ENCODE measurements around the gene RPP21.
A peak's percentile ranks its signal among the peaks of the same experiment; 100 is the strongest.
"Not testable (repeated sequence)": the region's sequence is repeated elsewhere in the genome, so short reads cannot be mapped to it uniquely, and the experiment has no call there.

Gene RPP21

GRCh38 chr6:30363459-30363858 lies 18.5 kb downstream of the RPP21 start:
- Histone ChIP-seq H3K4me3 (ENCODE audit: low read depth, low read length, poor library complexity, severe bottlenecking) (no peak overlapping the region), H3K4me2 (ENCODE audit: low read length) (no peak overlapping the region), H3K4me1 (ENCODE audit: insufficient read depth, low read length, severe bottlenecking) (no peaks in the 10 kb centered on the region), H3K9me2 (ENCODE audit: low read depth, low read length) (no peaks in the 10 kb centered on the region), H3K36me3 (ENCODE audit: insufficient read depth, low read length) (no peaks in the 10 kb centered on the region), H3K27me3 (ENCODE audit: insufficient read depth, low read length) (no peaks in the 10 kb centered on the region; the same call in 1 of the 2 replicates), H3K9ac (ENCODE audit: low read length) (no peak overlapping the region), H4K20me1 (ENCODE audit: insufficient read depth, low read length) (no peaks in the 10 kb centered on the region), H3F3A (ENCODE audit: insufficient read depth, low read length) (no peaks in the 10 kb centered on the region), H3K9me3 (ENCODE audit: low read length) (no peaks in the 10 kb centered on the region), H2AFZ (ENCODE audit: low read length) (no peak overlapping the region), H3K27ac (ENCODE audit: low read depth, low read length, poor library complexity, severe bottlenecking) (no peak overlapping the region), H3K79me2 (ENCODE audit: insufficient read depth, low read length) (no peaks in the 10 kb centered on the region)
- TF ChIP-seq CTCF (IDR thresholded peaks at IDR 0.05; ENCODE audit: low read length) (no peak), EZH2 (IDR thresholded peaks at IDR 0.05; ENCODE audit: borderline replicate concordance, low read length) (no peak)

GRCh38 chr6:30364591-30364990 lies 19.6 kb downstream of the RPP21 start:
- no peaks in the 10 kb centered on the region for H3K79me2 ChIP-seq (ENCODE audit: insufficient read depth, low read length)
- H3K4me2 ChIP-seq (ENCODE audit: low read length) = no peak overlapping the region
- no peaks in the 10 kb centered on the region; the same call in 1 of the 2 replicates for H3K27me3 ChIP-seq (ENCODE audit: insufficient read depth, low read length)
- H2AFZ ChIP-seq (ENCODE audit: low read length) = no peak overlapping the region
- no peak for TF ChIP-seq EZH2 (IDR thresholded peaks at IDR 0.05; ENCODE audit: borderline replicate concordance, low read length)
- peak; percentile 27; the same call in 1 of the 2 replicates for TF ChIP-seq CTCF (IDR thresholded peaks at IDR 0.05; ENCODE audit: low read length)
- H3F3A ChIP-seq (ENCODE audit: insufficient read depth, low read length) = no peaks in the 10 kb centered on the region
- no peak overlapping the region for H3K4me3 ChIP-seq (ENCODE audit: low read depth, low read length, poor library complexity, severe bottlenecking)
- H3K36me3 ChIP-seq (ENCODE audit: insufficient read depth, low read length) = no peaks in the 10 kb centered on the region
- no peaks in the 10 kb centered on the region for H3K9me3 ChIP-seq (ENCODE audit: low read length)
- no peak overlapping the region for H3K9ac ChIP-seq (ENCODE audit: low read length)
- H4K20me1 ChIP-seq (ENCODE audit: insufficient read depth, low read length) = no peaks in the 10 kb centered on the region
- H3K9me2 ChIP-seq (ENCODE audit: low read depth, low read length) = no peaks in the 10 kb centered on the region
- H3K27ac ChIP-seq (ENCODE audit: low read depth, low read length, poor library complexity, severe bottlenecking) = no peak overlapping the region
- H3K4me1 ChIP-seq (ENCODE audit: insufficient read depth, low read length, severe bottlenecking) = no peaks in the 10 kb centered on the region

GRCh38 chr6:30369280-30369679 lies 24.3 kb downstream of the RPP21 start:
- not testable (repeated sequence) for H3K4me1 ChIP-seq (ENCODE audit: insufficient read depth, low read length, severe bottlenecking); H3K27ac ChIP-seq (ENCODE audit: low read depth, low read length, poor library complexity, severe bottlenecking); H3K9me3 ChIP-seq (ENCODE audit: low read length); H3K79me2 ChIP-seq (ENCODE audit: insufficient read depth, low read length); H3K4me3 ChIP-seq (ENCODE audit: low read depth, low read length, poor library complexity, severe bottlenecking); H3K27me3 ChIP-seq (ENCODE audit: insufficient read depth, low read length); H3K36me3 ChIP-seq (ENCODE audit: insufficient read depth, low read length); H4K20me1 ChIP-seq (ENCODE audit: insufficient read depth, low read length); H2AFZ ChIP-seq (ENCODE audit: low read length); H3K4me2 ChIP-seq (ENCODE audit: low read length); H3K9ac ChIP-seq (ENCODE audit: low read length); H3K9me2 ChIP-seq (ENCODE audit: low read depth, low read length); H3F3A ChIP-seq (ENCODE audit: insufficient read depth, low read length)

GRCh38 chr6:30378290-30378937 lies 33.5 kb downstream of the RPP21 start:
- H3K79me2 ChIP-seq (ENCODE audit: insufficient read depth, low read length) = no peaks in the 10 kb centered on the region
- no peak overlapping the region for H3K9ac ChIP-seq (ENCODE audit: low read length)
- no peak overlapping the region for H3K4me3 ChIP-seq (ENCODE audit: low read depth, low read length, poor library complexity, severe bottlenecking)
- no peaks in the 10 kb centered on the region for H3K27me3 ChIP-seq (ENCODE audit: insufficient read depth, low read length)
- H3F3A ChIP-seq (ENCODE audit: insufficient read depth, low read length) = no peaks in the 10 kb centered on the region
- H2AFZ ChIP-seq (ENCODE audit: low read length) = no peak overlapping the region
- H3K36me3 ChIP-seq (ENCODE audit: insufficient read depth, low read length) = no peaks in the 10 kb centered on the region
- no peaks in the 10 kb centered on the region for H4K20me1 ChIP-seq (ENCODE audit: insufficient read depth, low read length)
- H3K4me1 ChIP-seq (ENCODE audit: insufficient read depth, low read length, severe bottlenecking) = no peaks in the 10 kb centered on the region
- H3K4me2 ChIP-seq (ENCODE audit: low read length) = no peak overlapping the region
- no peaks in the 10 kb centered on the region for H3K9me3 ChIP-seq (ENCODE audit: low read length)
- no peak overlapping the region for H3K27ac ChIP-seq (ENCODE audit: low read depth, low read length, poor library complexity, severe bottlenecking)
- H3K9me2 ChIP-seq (ENCODE audit: low read depth, low read length) = no peaks in the 10 kb centered on the region
- no peak for TF ChIP-seq CTCF (IDR thresholded peaks at IDR 0.05; ENCODE audit: low read length)
- no peak for TF ChIP-seq EZH2 (IDR thresholded peaks at IDR 0.05; ENCODE audit: borderline replicate concordance, low read length)
